ENCODE measurements around the gene ACTG1. TPM values are rescaled to one million over a fixed set of nuclear protein-coding genes. Genes with fewer than 3 reads are reported as not detected.

ACTG1 gene
- total RNA-seq, 1 donor from 2014 or later = 1,228 TPM

DNA sequence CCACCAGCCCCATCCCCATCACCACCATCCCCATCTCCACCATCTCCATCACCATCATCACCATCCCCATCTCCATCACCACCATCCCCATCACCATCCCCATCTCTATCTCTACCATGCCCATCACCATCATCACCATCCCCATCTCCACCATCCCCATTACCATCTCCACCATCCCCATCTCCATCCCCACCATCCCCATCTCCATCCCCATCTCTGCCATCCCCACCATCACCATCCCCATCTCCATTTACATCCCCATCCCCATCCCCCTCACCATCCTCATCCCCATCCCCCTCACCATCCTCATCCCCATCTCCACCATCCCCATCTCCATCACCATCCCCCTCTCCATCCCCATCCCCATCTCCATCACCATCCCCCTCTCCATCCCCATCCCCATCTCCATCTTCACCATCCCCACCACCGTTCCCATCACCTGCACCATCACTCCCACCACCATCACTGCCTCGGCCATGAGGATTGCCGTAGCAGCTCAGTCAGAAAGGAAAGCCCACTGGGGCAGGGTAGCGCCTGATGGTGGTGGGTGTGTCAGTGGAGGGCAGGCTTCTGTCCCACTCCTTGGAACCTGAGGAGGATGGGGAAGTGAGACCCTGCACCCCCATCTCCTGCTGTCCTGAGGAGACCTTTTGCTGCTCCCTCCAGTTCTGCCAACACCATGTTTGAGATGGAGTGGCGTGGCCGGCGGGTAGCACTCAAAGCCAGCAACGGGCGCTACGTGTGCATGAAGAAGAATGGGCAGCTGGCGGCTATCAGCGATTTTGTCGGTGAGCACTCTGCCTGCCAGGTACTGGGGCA lies 23.1 kb upstream of the ACTG1 start:
- H3K4me2 ChIP-seq = no peak overlapping the region
- Mint-ChIP-seq H3K9me3 (peaks cover 2% of the 10 kb centered on the region), H3K36me3 (no peaks in the 10 kb centered on the region), H3K27ac (no peak overlapping the region), H3K4me3 (no peak overlapping the region), H3K4me1 (peaks cover 7% of the 10 kb centered on the region), H3K27me3 (ENCODE audit: insufficient read depth, low read depth) (peaks cover 6% of the 10 kb centered on the region)
- H3K9me3 ChIP-seq (ENCODE audit: low read depth) = no peaks in the 10 kb centered on the region
- H3K4me1 ChIP-seq = peaks cover 3% of the 10 kb centered on the region
- peaks cover 17% of the 10 kb centered on the region for H4K20me1 ChIP-seq (ENCODE audit: low read depth)
- H3K27ac ChIP-seq = no peak overlapping the region
- peaks cover 53% of the 10 kb centered on the region for H3K27me3 ChIP-seq
- H3K4me3 ChIP-seq = no peak overlapping the region
- no peak overlapping the region for H2AFZ ChIP-seq (replicated peaks)
- DNase-seq (ENCODE audit: low spot score) = no peak
- H3K36me3 ChIP-seq = no peaks in the 10 kb centered on the region
- no peak for TF ChIP-seq EZH2phosphoT487 (IDR thresholded peaks at IDR 0.05)
- TF ChIP-seq, protein P1, sequence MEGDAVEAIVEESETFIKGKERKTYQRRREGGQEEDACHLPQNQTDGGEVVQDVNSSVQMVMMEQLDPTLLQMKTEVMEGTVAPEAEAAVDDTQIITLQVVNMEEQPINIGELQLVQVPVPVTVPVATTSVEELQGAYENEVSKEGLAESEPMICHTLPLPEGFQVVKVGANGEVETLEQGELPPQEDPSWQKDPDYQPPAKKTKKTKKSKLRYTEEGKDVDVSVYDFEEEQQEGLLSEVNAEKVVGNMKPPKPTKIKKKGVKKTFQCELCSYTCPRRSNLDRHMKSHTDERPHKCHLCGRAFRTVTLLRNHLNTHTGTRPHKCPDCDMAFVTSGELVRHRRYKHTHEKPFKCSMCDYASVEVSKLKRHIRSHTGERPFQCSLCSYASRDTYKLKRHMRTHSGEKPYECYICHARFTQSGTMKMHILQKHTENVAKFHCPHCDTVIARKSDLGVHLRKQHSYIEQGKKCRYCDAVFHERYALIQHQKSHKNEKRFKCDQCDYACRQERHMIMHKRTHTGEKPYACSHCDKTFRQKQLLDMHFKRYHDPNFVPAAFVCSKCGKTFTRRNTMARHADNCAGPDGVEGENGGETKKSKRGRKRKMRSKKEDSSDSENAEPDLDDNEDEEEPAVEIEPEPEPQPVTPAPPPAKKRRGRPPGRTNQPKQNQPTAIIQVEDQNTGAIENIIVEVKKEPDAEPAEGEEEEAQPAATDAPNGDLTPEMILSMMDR (IDR thresholded peaks at IDR 0.05) = no peak
- no peak for TF ChIP-seq EZH2 (IDR thresholded peaks at IDR 0.05)
- no peaks in the 10 kb centered on the region for H3F3A ChIP-seq (ENCODE audit: low read depth)
- H3K79me2 ChIP-seq (ENCODE audit: low read depth) = no peaks in the 10 kb centered on the region
- no peak overlapping the region for H3K9ac ChIP-seq

DNA sequence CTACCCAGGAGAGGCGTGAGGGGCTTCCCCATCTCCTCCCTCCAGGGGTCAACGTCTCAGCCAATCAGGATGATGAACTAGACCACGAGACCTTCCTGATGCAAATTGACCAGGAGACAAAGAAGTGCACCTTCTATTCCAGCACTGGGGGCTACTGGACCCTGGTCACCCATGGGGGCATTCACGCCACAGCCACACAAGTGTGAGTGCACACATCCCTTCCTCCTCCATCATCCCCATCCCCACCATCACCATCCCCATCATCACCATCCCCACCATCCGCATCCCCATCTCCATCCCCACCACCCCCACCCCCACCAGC lies 22.4 kb upstream of the ACTG1 start:
- Histone ChIP-seq H3K9me3 (ENCODE audit: low read depth) (no peaks in the 10 kb centered on the region), H3K4me3 (no peak overlapping the region), H3K79me2 (ENCODE audit: low read depth) (no peaks in the 10 kb centered on the region), H3F3A (ENCODE audit: low read depth) (no peaks in the 10 kb centered on the region), H3K27me3 (peaks cover 53% of the 10 kb centered on the region), H3K36me3 (no peaks in the 10 kb centered on the region), H3K4me1 (peaks cover 3% of the 10 kb centered on the region), H2AFZ (replicated peaks) (no peak overlapping the region), H3K4me2 (no peak overlapping the region), H3K27ac (no peak overlapping the region), H4K20me1 (ENCODE audit: low read depth) (peaks cover 17% of the 10 kb centered on the region), H3K9ac (no peak overlapping the region)
- peaks cover 2% of the 10 kb centered on the region for H3K9me3 Mint-ChIP-seq
- TF ChIP-seq EZH2phosphoT487 (IDR thresholded peaks at IDR 0.05) = no peak
- TF ChIP-seq, protein P1 (IDR thresholded peaks at IDR 0.05) = no peak
- H3K27ac Mint-ChIP-seq = no peak overlapping the region
- no peak for DNase-seq (ENCODE audit: low spot score)
- H3K27me3 Mint-ChIP-seq (ENCODE audit: insufficient read depth, low read depth) = peaks cover 6% of the 10 kb centered on the region
- no peaks in the 10 kb centered on the region for H3K36me3 Mint-ChIP-seq
- peaks cover 7% of the 10 kb centered on the region for H3K4me1 Mint-ChIP-seq
- H3K4me3 Mint-ChIP-seq = no peak overlapping the region

DNA sequence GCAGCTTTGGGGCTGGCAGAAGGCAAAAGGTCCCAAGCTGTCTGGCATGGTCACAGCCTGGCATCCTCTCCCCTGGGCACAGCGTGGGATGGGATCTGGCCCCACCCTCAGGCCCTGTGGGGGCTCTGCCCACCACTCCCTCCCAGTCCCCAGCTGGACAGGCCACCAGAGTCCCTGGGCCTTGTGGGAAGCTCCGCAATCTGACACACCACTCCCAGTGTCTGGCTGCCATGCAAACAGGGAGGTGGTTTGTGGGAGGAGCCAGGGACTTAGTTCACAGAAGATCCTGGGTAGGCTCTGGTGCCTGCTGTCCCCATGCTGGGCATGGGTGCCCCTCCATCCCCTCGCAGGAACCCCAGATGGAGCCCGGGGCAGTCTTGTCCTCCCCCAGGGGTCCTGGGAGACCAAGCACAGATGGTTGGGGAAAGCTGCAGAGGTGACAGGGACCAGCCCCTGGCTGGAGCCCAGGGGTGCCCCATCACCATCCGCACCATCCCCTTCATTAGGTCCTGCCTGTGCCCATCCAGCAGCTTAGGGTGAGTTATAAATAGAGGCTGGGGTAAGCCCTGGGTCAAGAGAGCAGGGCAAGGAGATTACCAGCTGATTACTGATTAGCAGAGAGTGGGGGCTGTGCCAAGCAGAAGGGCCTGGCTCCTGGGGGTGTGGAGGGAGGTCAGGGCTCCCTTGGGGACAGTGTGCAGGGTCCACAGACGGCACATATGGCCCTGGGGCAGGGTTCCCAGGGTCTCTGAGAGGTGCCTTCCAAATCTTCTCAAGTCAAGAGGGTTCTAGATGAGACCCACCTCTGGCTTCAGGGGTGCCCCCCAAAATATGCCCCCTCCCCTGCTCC lies 21.8 kb upstream of the ACTG1 start:
- Mint-ChIP-seq H3K36me3 (no peaks in the 10 kb centered on the region), H3K27ac (no peak overlapping the region), H3K4me1 (peaks cover 7% of the 10 kb centered on the region), H3K27me3 (ENCODE audit: insufficient read depth, low read depth) (peaks cover 6% of the 10 kb centered on the region), H3K4me3 (no peak overlapping the region), H3K9me3 (peaks cover 2% of the 10 kb centered on the region)
- TF ChIP-seq EZH2phosphoT487 (IDR thresholded peaks at IDR 0.05) (no peak), EZH2 (IDR thresholded peaks at IDR 0.05) (no peak)
- TF ChIP-seq, protein P1 (IDR thresholded peaks at IDR 0.05) = no peak
- DNase-seq (ENCODE audit: low spot score) = no peak
- peaks cover 3% of the 10 kb centered on the region for H3K4me1 ChIP-seq
- peaks cover 17% of the 10 kb centered on the region for H4K20me1 ChIP-seq (ENCODE audit: low read depth)
- no peak overlapping the region for H3K4me3 ChIP-seq
- no peaks in the 10 kb centered on the region for H3K9me3 ChIP-seq (ENCODE audit: low read depth)
- H3K27me3 ChIP-seq = peaks cover 53% of the 10 kb centered on the region
- no peaks in the 10 kb centered on the region for H3F3A ChIP-seq (ENCODE audit: low read depth)
- no peaks in the 10 kb centered on the region for H3K36me3 ChIP-seq
- no peak overlapping the region for H3K9ac ChIP-seq
- no peak overlapping the region for H3K4me2 ChIP-seq
- H2AFZ ChIP-seq (replicated peaks) = no peak overlapping the region
- no peak overlapping the region for H3K27ac ChIP-seq
- H3K79me2 ChIP-seq (ENCODE audit: low read depth) = no peaks in the 10 kb centered on the region
